Keratinocyte (primary cell): ENCODE results near the gene STIM1. TPM values are rescaled to one million over a fixed set of nuclear protein-coding genes. Genes with fewer than 3 reads are reported as not detected.

Experiments
- DNase-seq: peaks from one replicate; pipeline ENCODE4 v3.0.0-alpha.2; 2011; ENCODE audit warnings: low read depth, missing footprints, low spot score
- FAIRE-seq: peaks from 2 replicates; lab custom pipeline; 2011; peaks lifted over from hg19 to GRCh38; lab: Jason Lieb, UNC
- H2AFZ ChIP-seq: 2 replicates; pipeline ENCODE4 v1.6.0; 2012; ENCODE audit warnings: low read length, control low read depth, inconsistent platforms; ENCODE audit not compliant: control insufficient read depth
- H3K27ac ChIP-seq: 2 replicates; pipeline ENCODE4 v1.5.1; 2011; ENCODE audit warnings: low read length; ENCODE audit not compliant: control insufficient read depth, insufficient read depth
- H3K27me3 ChIP-seq: 3 replicates; pipeline ENCODE4 v1.6.0; 2011; ENCODE audit warnings: low read length; ENCODE audit not compliant: control insufficient read depth, insufficient read depth; ENCODE audit errors: extremely low read depth
- H3K36me3 ChIP-seq, 2 experiments: 2 replicates in 1 of 2; 3 replicates in 1 of 2; pipeline ENCODE4 v1.5.1; 2011; ENCODE audit warnings: low read length in 2 of 2, mild to moderate bottlenecking in 1 of 2; ENCODE audit not compliant: control insufficient read depth in 2 of 2, insufficient read depth in 2 of 2; ENCODE audit errors: extremely low read depth in 1 of 2
- H3K4me1 ChIP-seq: 3 replicates; pipeline ENCODE4 v1.5.1; 2011; ENCODE audit warnings: low read length; ENCODE audit not compliant: control insufficient read depth, insufficient read depth; ENCODE audit errors: extremely low read depth
- H3K4me2 ChIP-seq: 3 replicates; pipeline ENCODE4 v1.6.0; 2011; ENCODE audit warnings: low read depth, low read length; ENCODE audit not compliant: control insufficient read depth, insufficient read depth; ENCODE audit errors: extremely low read depth
- H3K4me3 ChIP-seq, 3 experiments: fragments of 200-600 bp in 1 of 3; sonication (generic) in 1 of 3; 2 replicates in 2 of 3; 3 replicates in 1 of 3; pipeline ENCODE4 v1.5.1; 2011 to 2016; ENCODE audit warnings: low read length in 3 of 3, mild to moderate bottlenecking in 3 of 3, control low read depth in 2 of 3, inconsistent platforms in 1 of 3, low read depth in 1 of 3, mixed read lengths in 1 of 3, mixed run types in 1 of 3, moderate library complexity in 1 of 3; ENCODE audit not compliant: control insufficient read depth in 2 of 3, insufficient read depth in 2 of 3; ENCODE audit errors: extremely low read depth in 1 of 3
- H3K79me2 ChIP-seq: 2 replicates; pipeline ENCODE4 v1.6.0; 2012; ENCODE audit warnings: low read length; ENCODE audit not compliant: control insufficient read depth, insufficient read depth
- H3K9ac ChIP-seq: 3 replicates; pipeline ENCODE4 v1.6.0; 2011; ENCODE audit warnings: low read length; ENCODE audit not compliant: control insufficient read depth, insufficient read depth; ENCODE audit errors: extremely low read depth
- H3K9me1 ChIP-seq: 3 replicates; pipeline ENCODE4 v1.6.0; 2011; ENCODE audit warnings: low read length; ENCODE audit not compliant: control insufficient read depth, insufficient read depth; ENCODE audit errors: extremely low read depth
- H3K9me3 ChIP-seq: 2 replicates; pipeline ENCODE4 v1.5.1; 2012; ENCODE audit warnings: low read depth, low read length; ENCODE audit not compliant: control insufficient read depth
- H4K20me1 ChIP-seq: 3 replicates; pipeline ENCODE4 v1.6.0; 2011; ENCODE audit warnings: low read length; ENCODE audit not compliant: control insufficient read depth, insufficient read depth; ENCODE audit errors: extremely low read depth
- EZH2 ChIP-seq: IDR thresholded peaks from one replicate; pipeline ENCODE4 v1.6.1; 2012; ENCODE audit warnings: inconsistent platforms, mild to moderate bottlenecking, low read length, moderate library complexity
- dilution Hi-C: fragments of 300-500 bp; cut with MboI; formaldehyde crosslinking; loops from one replicate; pipeline ENCODE4 v1.7.0; 2020; ENCODE audit warnings: low sequenced_read_pairs; ENCODE audit not compliant: extremely low pct_ligation_motif_present
- polyA plus RNA-seq, 5 experiments: library from polyadenylated mRNA; depleted of rRNA in 3 of 5; stranded (reverse) in 3 of 5; stranded (forward) in 1 of 5; unstranded in 1 of 5; fragments of >200 nt; gene quantifications; 1 replicate in 1 of 5; 2 replicates in 3 of 5; 3 replicates in 1 of 5; pipeline versions ENCODE4 v1.2.1 to v1.2.3, GENCODE V29; 2011 to 2012; ENCODE audit warnings: missing spikeins in 2 of 5, low read depth in 1 of 5, low replicate concordance in 1 of 5
- TF ChIP-seq, protein P1 (sequence below), 3 experiments: IDR thresholded peaks in 1 of 3; conservative IDR thresholded peaks in 1 of 3; optimal IDR thresholded peaks in 1 of 3; 2 replicates in 2 of 3; 3 replicates in 1 of 3; pipeline versions ENCODE3 to v1.5.1; 2011; ENCODE audit warnings: low read length in 3 of 3, mild to moderate bottlenecking in 3 of 3, moderate library complexity in 2 of 3, control low read depth in 1 of 3, inconsistent platforms in 1 of 3; ENCODE audit not compliant: insufficient read depth in 2 of 3; ENCODE audit errors: extremely low read depth in 1 of 3

The STIM1 gene
- polyA plus RNA-seq, 1 donor (not counting 4 experiments of a cell fraction or from before 2014, with no cell fraction given), result 23.7 TPM

DNA sequence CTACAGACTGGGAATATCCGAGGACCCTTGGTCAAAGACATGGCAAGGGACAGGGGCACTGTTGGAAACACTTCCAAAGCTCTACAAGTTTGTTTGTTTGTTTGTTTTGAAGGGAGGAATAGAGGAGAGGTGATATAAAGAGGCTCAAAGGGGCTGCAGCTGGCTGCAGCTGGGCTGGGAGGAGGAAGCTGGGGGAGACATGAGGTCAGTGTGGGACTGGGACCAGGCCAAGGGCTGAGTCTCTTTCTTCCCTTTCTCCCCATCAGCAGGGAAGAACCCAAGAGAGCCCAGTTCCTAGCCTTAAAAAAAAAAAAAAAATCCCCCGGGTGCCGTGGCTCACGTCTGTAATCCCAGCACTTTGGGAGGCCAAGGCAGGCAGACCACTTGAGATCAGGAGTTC, 19.7 kb upstream of the STIM1 start:
- no peak overlapping the region for H3K4me3 ChIP-seq

DNA sequence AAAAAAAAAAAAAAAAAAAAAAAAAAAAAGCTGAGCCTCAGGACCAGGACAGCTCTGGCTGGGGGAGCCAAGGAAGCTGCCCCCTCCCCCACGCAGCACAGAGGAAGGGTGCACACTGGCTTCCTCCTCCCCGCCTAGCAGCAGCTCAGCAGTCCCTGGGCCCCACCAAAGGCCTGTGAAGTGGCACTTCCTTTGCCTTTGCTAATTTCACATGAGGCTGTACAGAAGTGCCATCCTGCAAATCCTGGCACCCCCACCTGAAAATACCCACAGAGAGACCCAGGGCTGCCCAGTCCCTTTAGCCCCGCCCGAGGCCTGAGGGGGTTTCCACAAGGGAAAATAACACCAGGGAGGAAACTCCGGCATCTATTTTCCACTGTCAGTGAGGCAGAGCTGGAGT, 18.6 kb upstream of the STIM1 start:
- Histone ChIP-seq H3K9ac (no peak overlapping the region), H3K36me3 (peaks cover 6 to 11% of the 10 kb centered on the region in 2 experiments), H3K27ac (no peak overlapping the region), H3K4me2 (no peak overlapping the region), H3K27me3 (no peaks in the 10 kb centered on the region), H3K4me1 (peaks cover 32% of the 10 kb centered on the region), H4K20me1 (peaks cover 3% of the 10 kb centered on the region), H3K79me2 (peaks cover 84% of the 10 kb centered on the region), H3K9me1 (peaks cover 5% of the 10 kb centered on the region), H2AFZ (no peak overlapping the region), H3K9me3 (no peaks in the 10 kb centered on the region), H3K4me3 (no peak overlapping the region)
- TF ChIP-seq, protein P1, sequence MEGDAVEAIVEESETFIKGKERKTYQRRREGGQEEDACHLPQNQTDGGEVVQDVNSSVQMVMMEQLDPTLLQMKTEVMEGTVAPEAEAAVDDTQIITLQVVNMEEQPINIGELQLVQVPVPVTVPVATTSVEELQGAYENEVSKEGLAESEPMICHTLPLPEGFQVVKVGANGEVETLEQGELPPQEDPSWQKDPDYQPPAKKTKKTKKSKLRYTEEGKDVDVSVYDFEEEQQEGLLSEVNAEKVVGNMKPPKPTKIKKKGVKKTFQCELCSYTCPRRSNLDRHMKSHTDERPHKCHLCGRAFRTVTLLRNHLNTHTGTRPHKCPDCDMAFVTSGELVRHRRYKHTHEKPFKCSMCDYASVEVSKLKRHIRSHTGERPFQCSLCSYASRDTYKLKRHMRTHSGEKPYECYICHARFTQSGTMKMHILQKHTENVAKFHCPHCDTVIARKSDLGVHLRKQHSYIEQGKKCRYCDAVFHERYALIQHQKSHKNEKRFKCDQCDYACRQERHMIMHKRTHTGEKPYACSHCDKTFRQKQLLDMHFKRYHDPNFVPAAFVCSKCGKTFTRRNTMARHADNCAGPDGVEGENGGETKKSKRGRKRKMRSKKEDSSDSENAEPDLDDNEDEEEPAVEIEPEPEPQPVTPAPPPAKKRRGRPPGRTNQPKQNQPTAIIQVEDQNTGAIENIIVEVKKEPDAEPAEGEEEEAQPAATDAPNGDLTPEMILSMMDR (optimal IDR thresholded peaks at IDR 0.05 in 1 of 3, IDR thresholded peaks at IDR 0.05 in 1 of 3, conservative IDR thresholded peaks at IDR 0.05 in 1 of 3; ENCODE audit: extremely low read depth in 1 of 3, insufficient read depth in 2 of 3, low read length in 3 of 3), result no peak
- no peak for TF ChIP-seq EZH2
- FAIRE-seq (no peak), DNase-seq (no peak)
- dilution Hi-C loops, result no loop called here

More for the DNA sequence above, 19.7 kb upstream of the STIM1 start:
- Histone ChIP-seq H3K27me3 (no peaks in the 10 kb centered on the region), H3K79me2 (peaks cover 95% of the 10 kb centered on the region), H3K9me1 (peaks cover 5% of the 10 kb centered on the region), H3K9me3 (no peaks in the 10 kb centered on the region), H4K20me1 (peaks cover 3% of the 10 kb centered on the region), H2AFZ (no peak overlapping the region), H3K36me3 (peaks cover 13% of the 10 kb centered on the region in 2 experiments), H3K4me2 (no peak overlapping the region), H3K27ac (no peak overlapping the region), H3K9ac (no peak overlapping the region), H3K4me1 (peaks cover 29% of the 10 kb centered on the region)
- no peak for FAIRE-seq
- TF ChIP-seq EZH2, result no peak
- TF ChIP-seq, protein P1 (optimal IDR thresholded peaks at IDR 0.05 in 1 of 3, IDR thresholded peaks at IDR 0.05 in 1 of 3, conservative IDR thresholded peaks at IDR 0.05 in 1 of 3; ENCODE audit: extremely low read depth in 1 of 3, insufficient read depth in 2 of 3, low read length in 3 of 3), result no peak
- dilution Hi-C loops, result no loop called here
- no peak for DNase-seq
